GM20431 (cell line): ENCODE results near the gene SALL3.

ENCODE experiments used
- in situ Hi-C: fragments of 300-500 bp; cut with MseI, MboI; formaldehyde crosslinking; loops from one replicate; pipeline ENCODE4 v1.15.0; 2020; ENCODE audit warnings: low sequenced_read_pairs; ENCODE audit not compliant: unreplicated experiment

Gene SALL3

GRCh38 chr18:78978349-78979055, 1.1 kb upstream of the SALL3 start:
- in situ Hi-C loops, result loop anchor here (25.0 kb wide), 1 partner anchor 259 kb away; no protein-coding TSS in a partner anchor

- in situ Hi-C loops, result loop anchor here (25.0 kb wide), 1 partner anchor 258 kb away; no protein-coding TSS in a partner anchor
Observed at GRCh38 chr18:78979056-78979729, 425 bp upstream of the SALL3 start.

GRCh38 chr18:78980279-78980771, 707 bp downstream of the SALL3 start:
- in situ Hi-C loops, result loop anchor here (25.0 kb wide), 1 partner anchor 257 kb away; no protein-coding TSS in a partner anchor

DNA sequence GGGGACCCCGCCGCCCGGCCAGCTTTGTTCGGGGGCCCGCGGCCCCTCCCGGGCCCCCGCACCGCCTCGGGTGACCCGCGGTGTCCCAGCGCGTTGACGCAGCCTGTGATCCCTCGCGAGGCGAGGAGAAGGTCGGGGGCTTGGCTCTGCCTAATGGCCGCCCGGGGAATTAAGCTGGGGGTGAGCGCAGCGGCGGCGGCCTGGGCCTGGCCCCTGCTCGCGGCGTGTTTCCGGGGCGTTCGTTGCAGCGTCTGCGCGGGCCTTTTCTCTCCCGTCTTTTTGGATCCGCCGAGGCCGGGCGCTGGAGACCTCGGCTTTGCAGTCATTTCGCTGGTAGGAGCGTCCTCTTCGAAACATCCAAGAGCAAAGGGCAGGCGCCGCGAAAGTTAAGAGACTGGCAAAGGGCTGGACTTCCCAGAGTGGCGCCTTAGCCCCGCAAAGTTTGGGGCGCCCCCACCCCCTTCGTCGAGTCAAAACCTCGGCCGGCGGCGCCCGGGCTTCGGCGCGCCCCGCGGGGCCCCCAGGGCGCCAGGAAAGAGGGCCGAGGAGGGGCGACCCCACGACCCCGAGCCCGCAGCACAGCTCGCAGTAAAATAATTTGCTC, 1.3 kb downstream of the SALL3 start:
- in situ Hi-C loops, result loop anchor here (25.0 kb wide), 1 partner anchor 256 kb away; no protein-coding TSS in a partner anchor

DNA sequence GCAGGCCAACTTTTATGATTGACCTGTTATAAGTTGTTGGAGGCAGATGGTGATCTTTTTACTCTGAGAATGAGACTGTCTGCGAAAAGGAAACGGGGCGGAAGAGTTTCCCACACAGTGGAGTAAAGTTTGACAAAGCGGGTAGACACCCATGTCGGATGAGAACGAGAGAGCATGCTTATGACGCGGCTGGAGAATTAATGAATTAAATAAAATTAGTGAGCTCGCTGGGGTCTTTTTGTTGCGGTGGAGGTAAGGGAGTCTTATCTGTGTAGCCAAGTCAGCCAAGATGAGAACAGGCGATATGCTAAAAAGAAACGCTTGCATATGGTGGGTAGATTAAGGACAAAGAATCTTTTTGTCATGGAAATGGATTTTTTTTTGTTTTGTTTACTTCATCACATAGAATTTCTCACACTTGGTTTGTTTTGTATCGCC, 1.8 kb downstream of the SALL3 start:
- in situ Hi-C loops, result loop anchor here (25.0 kb wide), 1 partner anchor 256 kb away; no protein-coding TSS in a partner anchor

DNA sequence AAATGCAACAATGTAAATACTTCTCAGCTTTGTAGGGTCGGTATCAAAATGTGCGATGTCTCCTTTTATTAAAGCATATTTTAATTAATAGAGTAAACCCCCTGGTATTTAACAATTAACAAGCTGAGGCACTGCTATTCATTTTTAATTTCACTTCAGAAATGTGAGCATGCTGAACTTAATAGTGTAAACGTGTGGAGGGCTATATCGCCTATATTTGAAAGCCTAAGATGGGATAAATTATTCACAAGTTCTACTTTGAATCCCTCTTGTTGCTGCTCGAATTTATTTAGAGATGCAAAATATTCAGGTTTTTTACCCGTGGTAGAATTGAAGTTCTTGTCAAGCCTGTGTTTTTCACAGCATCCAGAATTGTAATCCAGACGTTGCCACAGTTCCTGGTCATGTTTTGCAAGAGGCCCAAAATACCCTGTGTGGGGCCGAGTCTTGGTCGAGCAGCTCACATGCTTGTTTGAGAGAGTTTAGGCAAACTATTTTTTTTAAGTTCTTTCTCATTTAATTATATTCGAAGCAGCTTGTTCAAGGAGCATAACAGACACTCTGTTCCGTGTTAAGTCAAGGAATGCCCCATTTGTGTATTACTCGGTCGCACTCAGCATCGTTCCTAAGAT, 2.5 kb downstream of the SALL3 start:
- in situ Hi-C loops, result loop anchor here (25.0 kb wide), 1 partner anchor 255 kb away; no protein-coding TSS in a partner anchor

- in situ Hi-C loops, result loop anchor here (25.0 kb wide), 1 partner anchor 254 kb away; no protein-coding TSS in a partner anchor
Observed at GRCh38 chr18:78983512-78983911, 3.9 kb downstream of the SALL3 start.

GRCh38 chr18:78984941-78985784, 5.5 kb downstream of the SALL3 start:
- in situ Hi-C loops, result loop anchor here (25.0 kb wide), 1 partner anchor 252 kb away; no protein-coding TSS in a partner anchor

DNA sequence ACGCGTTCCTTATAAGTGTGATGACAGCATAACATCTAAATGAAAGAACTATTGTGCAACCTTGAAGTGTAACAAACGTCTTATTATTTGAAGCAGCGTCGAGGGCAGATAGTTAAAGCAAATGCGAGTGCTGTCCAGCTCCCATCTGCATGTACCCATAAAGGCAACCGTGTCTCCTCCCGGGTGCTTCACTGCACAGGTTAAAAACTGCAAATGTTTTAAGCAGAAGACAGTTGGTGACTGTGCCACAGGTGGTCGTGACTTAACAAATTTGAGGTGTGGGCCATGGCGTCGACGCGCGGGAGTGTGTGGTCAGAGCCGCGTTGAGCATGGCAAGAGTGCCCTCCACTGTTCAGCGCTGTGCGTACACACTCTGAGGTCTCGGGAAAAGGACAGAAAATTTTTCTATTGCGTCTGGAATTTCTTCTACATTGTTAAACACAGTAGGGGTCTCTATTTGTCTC, 6.4 kb downstream of the SALL3 start:
- in situ Hi-C loops, result loop anchor here (25.0 kb wide), 1 partner anchor 251 kb away; no protein-coding TSS in a partner anchor

DNA sequence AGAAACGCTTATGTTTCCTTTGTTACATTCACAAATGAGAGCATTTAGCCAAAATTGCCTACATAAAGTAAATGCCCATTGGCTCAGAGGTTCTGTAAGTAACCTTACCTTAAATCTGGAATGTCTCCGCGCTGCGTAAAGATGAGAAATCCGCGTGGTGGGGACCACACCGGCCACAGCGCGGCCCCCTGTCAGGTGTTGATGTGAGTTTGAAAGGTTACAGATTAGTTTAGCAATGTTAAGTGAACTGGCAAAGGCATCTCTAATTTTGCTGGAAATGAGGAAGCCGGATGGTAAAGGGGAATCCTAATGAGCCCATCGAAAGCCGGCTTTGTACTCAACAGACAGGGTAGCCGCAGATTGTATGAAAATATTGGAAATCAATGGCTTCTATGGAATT, 11.8 kb downstream of the SALL3 start:
- in situ Hi-C loops, result loop anchor here (25.0 kb wide), 1 partner anchor 246 kb away; no protein-coding TSS in a partner anchor

DNA sequence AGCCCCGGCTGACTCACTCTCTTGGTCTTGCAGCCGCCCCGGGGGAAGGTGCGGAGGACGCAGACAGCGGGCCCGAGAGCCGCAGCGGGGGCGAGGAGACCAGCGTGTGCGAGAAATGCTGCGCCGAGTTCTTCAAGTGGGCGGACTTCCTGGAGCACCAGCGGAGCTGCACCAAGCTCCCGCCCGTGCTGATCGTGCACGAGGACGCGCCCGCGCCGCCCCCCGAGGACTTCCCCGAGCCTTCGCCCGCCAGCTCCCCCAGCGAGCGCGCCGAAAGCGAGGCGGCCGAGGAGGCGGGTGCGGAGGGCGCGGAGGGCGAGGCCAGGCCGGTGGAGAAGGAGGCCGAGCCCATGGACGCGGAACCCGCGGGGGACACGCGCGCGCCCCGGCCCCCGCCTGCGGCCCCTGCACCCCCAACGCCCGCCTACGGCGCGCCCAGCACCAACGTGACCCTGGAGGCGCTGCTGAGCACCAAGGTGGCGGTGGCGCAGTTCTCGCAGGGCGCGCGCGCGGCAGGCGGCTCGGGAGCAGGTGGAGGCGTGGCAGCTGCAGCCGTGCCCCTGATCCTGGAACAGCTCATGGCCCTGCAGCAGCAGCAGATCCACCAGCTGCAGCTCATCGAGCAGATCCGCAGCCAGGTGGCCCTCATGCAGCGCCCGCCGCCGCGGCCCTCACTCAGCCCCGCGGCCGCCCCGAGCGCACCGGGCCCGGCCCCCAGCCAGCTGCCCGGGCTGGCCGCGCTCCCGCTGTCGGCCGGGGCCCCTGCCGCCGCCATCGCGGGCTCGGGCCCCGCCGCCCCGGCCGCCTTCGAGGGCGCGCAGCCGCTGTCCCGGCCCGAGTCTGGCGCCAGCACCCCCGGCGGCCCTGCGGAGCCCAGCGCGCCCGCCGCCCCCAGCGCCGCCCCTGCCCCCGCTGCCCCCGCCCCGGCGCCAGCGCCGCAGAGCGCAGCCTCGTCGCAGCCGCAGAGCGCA, 12.7 kb downstream of the SALL3 start:
- in situ Hi-C loops, result loop anchor here (25.0 kb wide), 1 partner anchor 245 kb away; no protein-coding TSS in a partner anchor

- in situ Hi-C loops, result loop anchor here (25.0 kb wide), 1 partner anchor 244 kb away; no protein-coding TSS in a partner anchor
Observed at GRCh38 chr18:78993014-78993926, 13.7 kb downstream of the SALL3 start.

DNA sequence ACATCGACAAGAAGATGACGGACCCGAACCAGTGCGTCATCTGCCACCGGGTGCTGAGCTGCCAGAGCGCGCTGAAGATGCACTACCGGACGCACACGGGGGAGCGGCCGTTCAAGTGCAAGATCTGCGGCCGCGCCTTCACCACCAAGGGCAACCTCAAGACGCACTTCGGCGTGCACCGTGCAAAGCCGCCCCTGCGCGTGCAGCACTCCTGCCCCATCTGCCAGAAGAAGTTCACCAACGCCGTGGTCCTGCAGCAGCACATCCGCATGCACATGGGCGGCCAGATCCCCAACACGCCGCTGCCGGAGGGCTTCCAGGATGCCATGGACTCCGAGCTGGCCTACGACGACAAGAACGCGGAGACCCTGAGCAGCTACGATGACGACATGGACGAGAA, 14.4 kb downstream of the SALL3 start:
- in situ Hi-C loops, result loop anchor here (25.0 kb wide), 1 partner anchor 243 kb away; no protein-coding TSS in a partner anchor

GRCh38 chr18:78994531-78994930, 14.9 kb downstream of the SALL3 start:
- in situ Hi-C loops, result loop anchor here (25.0 kb wide), 1 partner anchor 243 kb away; no protein-coding TSS in a partner anchor

DNA sequence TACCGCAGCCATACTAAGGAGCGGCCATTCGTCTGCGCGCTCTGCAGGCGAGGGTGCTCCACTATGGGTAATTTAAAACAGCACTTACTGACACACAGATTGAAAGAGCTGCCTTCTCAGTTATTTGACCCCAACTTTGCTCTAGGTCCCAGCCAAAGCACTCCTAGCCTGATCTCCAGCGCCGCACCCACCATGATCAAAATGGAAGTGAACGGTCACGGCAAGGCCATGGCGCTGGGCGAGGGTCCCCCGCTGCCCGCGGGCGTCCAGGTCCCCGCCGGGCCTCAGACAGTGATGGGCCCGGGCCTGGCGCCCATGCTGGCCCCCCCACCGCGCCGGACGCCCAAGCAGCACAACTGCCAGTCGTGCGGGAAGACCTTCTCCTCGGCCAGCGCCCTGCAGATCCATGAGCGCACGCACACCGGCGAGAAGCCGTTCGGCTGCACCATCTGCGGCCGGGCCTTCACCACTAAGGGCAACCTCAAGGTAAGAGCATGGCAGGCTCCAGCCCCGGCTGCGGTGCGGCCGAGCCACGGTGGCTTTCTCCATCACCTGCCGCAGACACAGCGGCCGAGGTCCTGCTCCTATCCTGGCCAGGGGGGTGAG, 15.5 kb downstream of the SALL3 start:
- in situ Hi-C loops, result loop anchor here (25.0 kb wide), 1 partner anchor 242 kb away; no protein-coding TSS in a partner anchor
